Fibroblast of pulmonary artery (primary cell): ENCODE results near the gene PTMA.

Source experiments
- DNase-seq: peaks from one replicate; pipeline ENCODE4 v3.0.0-alpha.2; 2010; ENCODE audit warnings: low read depth
- H3K4me3 ChIP-seq: replicated peaks from 2 replicates; pipeline ENCODE4 v1.5.1; 2011; ENCODE audit warnings: low read depth, mild to moderate bottlenecking, control low read depth, low read length, moderate library complexity
- CTCF ChIP-seq: IDR thresholded peaks from 2 replicates; pipeline ENCODE4 v1.5.1; 2011; ENCODE audit warnings: mild to moderate bottlenecking, control low read depth, low read length, inconsistent platforms; ENCODE audit errors: missing control alignments

PTMA gene

GRCh38 chr2:231701456-231702373 is 6.6 kb upstream of the PTMA start:
- no peak overlapping the region for H3K4me3 ChIP-seq
- TF ChIP-seq CTCF, result no peak
- DNase-seq, result peak; percentile 76

- no peak for TF ChIP-seq CTCF
- no peak for DNase-seq
- H3K4me3 ChIP-seq, result no peak overlapping the region
These were observed 4.3 kb upstream of the PTMA start for GRCh38 chr2:231704017-231704416.

- TF ChIP-seq CTCF, result peak; percentile 90
- DNase-seq, result peak; percentile 99
- peak overlapping the region; percentile 71 for H3K4me3 ChIP-seq
These were observed 1.3 kb upstream of the PTMA start for GRCh38 chr2:231706731-231707624.

DNA sequence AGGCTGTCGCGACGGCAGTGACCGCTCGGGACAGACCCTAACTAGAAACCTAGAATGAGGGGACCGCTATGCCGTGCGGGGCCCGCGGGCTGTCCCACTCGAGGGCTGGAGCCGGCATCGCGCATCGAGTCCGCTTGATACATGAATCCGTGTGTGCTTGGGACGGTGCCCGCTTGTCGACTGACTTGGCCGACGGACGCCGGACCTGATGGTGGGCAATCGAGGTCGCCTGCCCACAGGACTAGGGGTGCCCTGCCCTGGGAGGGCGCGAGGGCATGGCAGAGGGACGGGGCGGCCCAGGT is 749 bp upstream of the PTMA start:
- TF ChIP-seq CTCF, result no peak

GRCh38 chr2:231708773-231709635 is 679 bp downstream of the PTMA start:
- DNase-seq, result peak; percentile 38
- TF ChIP-seq CTCF, result no peak
- peak overlapping the region; percentile 79 for H3K4me3 ChIP-seq

More for the DNA sequence above, 749 bp upstream of the PTMA start:
- peak overlapping the region; percentile 71 for H3K4me3 ChIP-seq
- peak; percentile 55 for DNase-seq

DNA sequence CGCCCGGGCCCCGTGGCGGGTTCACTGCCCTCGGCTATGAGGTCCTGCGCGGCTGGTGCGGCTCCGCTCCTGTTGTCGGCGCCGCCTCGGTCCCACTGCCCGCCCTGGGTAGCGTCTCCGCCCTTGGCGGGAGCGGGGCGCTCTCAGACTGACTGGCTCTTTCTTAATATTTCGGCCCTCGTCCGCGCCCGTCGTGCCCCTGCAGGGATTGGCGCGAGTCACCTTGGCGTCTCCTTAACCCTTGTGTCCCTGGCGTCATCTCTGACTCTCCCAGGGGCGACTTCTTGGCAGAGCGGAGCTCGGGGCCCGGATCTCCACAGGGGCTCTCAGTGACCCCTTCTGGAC is 1.3 kb downstream of the PTMA start:
- TF ChIP-seq CTCF, result no peak
- peak overlapping the region; percentile 79 for H3K4me3 ChIP-seq
- DNase-seq, result no peak
